ENCODE data around the gene THG1L.
"Not testable (repeated sequence)": the region's sequence is repeated elsewhere in the genome, so short reads cannot be mapped to it uniquely, and the experiment has no call there.

Gene THG1L

GRCh38 chr5:157731272-157732129 is at the start of gene THG1L:
Gene THG1L (plus strand): TSS chr5:157731420. CDS start chr5:157731441, 21 bp downstream.
- Mint-ChIP-seq H3K36me3 (peaks cover 11% of the 10 kb centered on the region), H3K9me3 (ENCODE audit: low read depth) (no peaks in the 10 kb centered on the region), H3K4me3 (peak within 1 kb of the TSS; percentile 91), H3K4me1 (ENCODE audit: low read depth) (peaks cover 33% of the 10 kb centered on the region), H3K27ac (peak within 1 kb of the TSS; percentile 95), H3K27me3 (no peaks in the 10 kb centered on the region)

GRCh38 chr5:157682257-157682656 is 49.0 kb upstream of the THG1L start:
- Mint-ChIP-seq H3K27me3 (no peaks in the 10 kb centered on the region), H3K36me3 (no peaks in the 10 kb centered on the region), H3K9me3 (ENCODE audit: low read depth) (no peaks in the 10 kb centered on the region), H3K27ac (no peak overlapping the region), H3K4me1 (ENCODE audit: low read depth) (no peaks in the 10 kb centered on the region), H3K4me3 (no peak overlapping the region)

GRCh38 chr5:157686276-157687197 is 44.7 kb upstream of the THG1L start:
- not testable (repeated sequence) for H3K9me3 Mint-ChIP-seq (ENCODE audit: low read depth); H3K4me3 Mint-ChIP-seq; H3K36me3 Mint-ChIP-seq; H3K4me1 Mint-ChIP-seq (ENCODE audit: low read depth); H3K27ac Mint-ChIP-seq; H3K27me3 Mint-ChIP-seq

GRCh38 chr5:157687198-157687554 is 44.0 kb upstream of the THG1L start:
- H3K36me3 Mint-ChIP-seq, result no peaks in the 10 kb centered on the region
- no peaks in the 10 kb centered on the region for H3K4me1 Mint-ChIP-seq (ENCODE audit: low read depth)
- H3K27me3 Mint-ChIP-seq, result peaks cover 2% of the 10 kb centered on the region
- H3K9me3 Mint-ChIP-seq (ENCODE audit: low read depth), result no peaks in the 10 kb centered on the region
- no peak overlapping the region for H3K27ac Mint-ChIP-seq
- no peak overlapping the region for H3K4me3 Mint-ChIP-seq

GRCh38 chr5:157689942-157690689 is 41.1 kb upstream of the THG1L start:
- Mint-ChIP-seq H3K4me1 (ENCODE audit: low read depth) (no peaks in the 10 kb centered on the region), H3K9me3 (ENCODE audit: low read depth) (no peaks in the 10 kb centered on the region), H3K27ac (no peak overlapping the region), H3K27me3 (peaks cover 4% of the 10 kb centered on the region), H3K36me3 (no peaks in the 10 kb centered on the region), H3K4me3 (no peak overlapping the region)

- peaks cover 4% of the 10 kb centered on the region for H3K27me3 Mint-ChIP-seq
- H3K4me3 Mint-ChIP-seq, result no peak overlapping the region
- H3K4me1 Mint-ChIP-seq (ENCODE audit: low read depth), result no peaks in the 10 kb centered on the region
- H3K9me3 Mint-ChIP-seq (ENCODE audit: low read depth), result no peaks in the 10 kb centered on the region
- H3K36me3 Mint-ChIP-seq, result no peaks in the 10 kb centered on the region
- H3K27ac Mint-ChIP-seq, result no peak overlapping the region
Observed at GRCh38 chr5:157690690-157691433, 40.4 kb upstream of the THG1L start.

- H3K4me3 Mint-ChIP-seq; H3K27me3 Mint-ChIP-seq; H3K36me3 Mint-ChIP-seq; H3K9me3 Mint-ChIP-seq (ENCODE audit: low read depth); H3K4me1 Mint-ChIP-seq (ENCODE audit: low read depth); H3K27ac Mint-ChIP-seq: not testable (repeated sequence)
Observed at GRCh38 chr5:157693816-157694215, 37.4 kb upstream of the THG1L start.

GRCh38 chr5:157696154-157696553 is 35.1 kb upstream of the THG1L start:
- not testable (repeated sequence) for H3K36me3 Mint-ChIP-seq; H3K9me3 Mint-ChIP-seq (ENCODE audit: low read depth); H3K27me3 Mint-ChIP-seq; H3K4me1 Mint-ChIP-seq (ENCODE audit: low read depth); H3K4me3 Mint-ChIP-seq
- peak overlapping the region; percentile 34 for H3K27ac Mint-ChIP-seq

GRCh38 chr5:157698674-157699073 is 32.5 kb upstream of the THG1L start:
- not testable (repeated sequence) for H3K9me3 Mint-ChIP-seq (ENCODE audit: low read depth); H3K27ac Mint-ChIP-seq; H3K4me3 Mint-ChIP-seq; H3K27me3 Mint-ChIP-seq; H3K4me1 Mint-ChIP-seq (ENCODE audit: low read depth); H3K36me3 Mint-ChIP-seq

GRCh38 chr5:157703736-157704135 is 27.5 kb upstream of the THG1L start:
- Mint-ChIP-seq H3K36me3 (peaks cover 2% of the 10 kb centered on the region), H3K27ac (no peak overlapping the region), H3K27me3 (peaks cover 2% of the 10 kb centered on the region), H3K9me3 (ENCODE audit: low read depth) (no peaks in the 10 kb centered on the region), H3K4me3 (no peak overlapping the region), H3K4me1 (ENCODE audit: low read depth) (no peaks in the 10 kb centered on the region)

- Mint-ChIP-seq H3K4me3 (no peak overlapping the region), H3K27ac (no peak overlapping the region), H3K36me3 (peaks cover 2% of the 10 kb centered on the region), H3K9me3 (ENCODE audit: low read depth) (no peaks in the 10 kb centered on the region), H3K4me1 (ENCODE audit: low read depth) (no peaks in the 10 kb centered on the region), H3K27me3 (peaks cover 2% of the 10 kb centered on the region)
Observed at GRCh38 chr5:157708866-157709265, 22.4 kb upstream of the THG1L start.

- peaks cover 2% of the 10 kb centered on the region for H3K36me3 Mint-ChIP-seq
Observed at GRCh38 chr5:157709346-157709745, 21.9 kb upstream of the THG1L start.

GRCh38 chr5:157710431-157710830 is 20.8 kb upstream of the THG1L start:
- Mint-ChIP-seq H3K36me3 (peaks cover 2% of the 10 kb centered on the region), H3K27me3 (no peaks in the 10 kb centered on the region), H3K9me3 (ENCODE audit: low read depth) (no peaks in the 10 kb centered on the region), H3K4me3 (no peak overlapping the region), H3K27ac (no peak overlapping the region), H3K4me1 (ENCODE audit: low read depth) (no peaks in the 10 kb centered on the region)

More at GRCh38 chr5:157709346-157709745, 21.9 kb upstream of the THG1L start:
- H3K4me1 Mint-ChIP-seq (ENCODE audit: low read depth), result no peaks in the 10 kb centered on the region
- no peak overlapping the region for H3K4me3 Mint-ChIP-seq
- H3K27me3 Mint-ChIP-seq, result peaks cover 2% of the 10 kb centered on the region
- H3K27ac Mint-ChIP-seq, result no peak overlapping the region
- H3K9me3 Mint-ChIP-seq (ENCODE audit: low read depth), result no peaks in the 10 kb centered on the region

- no peak overlapping the region for H3K27ac Mint-ChIP-seq
- peaks cover 4% of the 10 kb centered on the region for H3K36me3 Mint-ChIP-seq
- H3K9me3 Mint-ChIP-seq (ENCODE audit: low read depth), result no peaks in the 10 kb centered on the region
- H3K4me3 Mint-ChIP-seq, result no peak overlapping the region
- no peaks in the 10 kb centered on the region for H3K27me3 Mint-ChIP-seq
- H3K4me1 Mint-ChIP-seq (ENCODE audit: low read depth), result no peaks in the 10 kb centered on the region
Observed at GRCh38 chr5:157710882-157711281, 20.3 kb upstream of the THG1L start.

Data from activated naive CD8-positive, alpha-beta T cell (primary cell).